Stimulated activated naive B cell treated with anti-CD40 and anti-IgM and Interleukin-4, amounts not matched to agents 10 μg/mL and 1 μg/mL and 100 μg/mL, for 72 hours (primary cell): Measurements from ENCODE around the gene ELK4.
A peak's percentile ranks its signal among the peaks of the same experiment; 100 is the strongest.
"Not testable (repeated sequence)": the region's sequence is repeated elsewhere in the genome, so short reads cannot be mapped to it uniquely, and the experiment has no call there.

ENCODE experiments used
- ATAC-seq, 2 donors: fragments of 150-1000 bp; cut with Tn5 transposase; replicated peaks; 2 replicates each; pipeline ENCODE4 v1.10.0; 2021; ENCODE audit warnings: moderate library complexity in 1 of 2
- DNase-seq: peaks from one replicate; pipeline ENCODE4 v3.0.0; 2021
- H3K27ac Mint-ChIP-seq: one replicate; pipeline ENCODE4 v1.8.0; 2022; ENCODE audit warnings: mild to moderate bottlenecking, mixed read lengths
- H3K27me3 Mint-ChIP-seq, 2 donors: one replicate each; pipeline ENCODE4 v1.8.0; 2022; ENCODE audit warnings: mixed read lengths in 2 of 2
- H3K36me3 Mint-ChIP-seq, 2 donors: one replicate each; pipeline ENCODE4 v1.8.0; 2022; ENCODE audit warnings: mixed read lengths in 2 of 2, mild to moderate bottlenecking in 1 of 2
- H3K4me1 Mint-ChIP-seq, 2 donors: one replicate each; pipeline ENCODE4 v1.8.0; 2022; ENCODE audit warnings: mixed read lengths in 2 of 2, mild to moderate bottlenecking in 1 of 2
- H3K4me3 Mint-ChIP-seq, 2 donors: one replicate each; pipeline ENCODE4 v1.8.0; 2022; ENCODE audit warnings: mild to moderate bottlenecking in 2 of 2, mixed read lengths in 2 of 2, moderate library complexity in 1 of 2
- H3K9me3 Mint-ChIP-seq, 2 donors: one replicate each; pipeline ENCODE4 v1.8.0; 2022; ENCODE audit warnings: mixed read lengths in 2 of 2, mild to moderate bottlenecking in 1 of 2

Gene ELK4

DNA sequence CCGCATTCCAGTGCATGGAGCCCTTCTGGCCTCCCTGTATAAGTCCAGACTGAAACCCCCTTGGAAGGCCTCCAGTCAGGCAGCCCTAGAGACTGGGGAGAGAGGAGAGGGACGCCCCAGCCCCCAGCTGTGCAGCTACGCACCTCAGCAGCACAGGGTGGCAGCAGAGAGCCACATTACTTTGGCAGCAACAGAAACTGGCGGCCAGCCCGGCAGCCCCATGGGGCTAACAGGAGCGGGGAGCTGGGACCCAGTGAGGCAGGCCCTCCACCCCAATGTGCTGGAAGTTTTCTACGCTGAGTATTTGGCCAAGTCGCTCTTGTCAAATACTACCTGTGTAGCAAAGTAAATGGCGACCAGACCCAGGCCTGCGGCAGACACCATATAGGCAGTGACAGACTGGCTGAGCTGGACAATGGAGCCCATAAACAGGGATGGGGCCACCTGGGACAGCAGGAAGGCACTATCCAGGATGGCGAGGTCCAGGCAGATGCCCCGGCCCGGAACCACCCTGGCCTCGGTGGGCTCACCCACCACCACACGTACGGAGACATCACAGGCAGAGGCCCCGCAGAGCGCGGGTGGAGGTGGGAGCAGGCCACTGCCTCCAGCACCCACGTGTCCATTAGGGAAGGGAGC lies 27.3 kb upstream of the ELK4 start:
- ATAC-seq (peak; percentile 91 to 93), DNase-seq (peak; percentile 67)
- no peak overlapping the region for H3K4me3 Mint-ChIP-seq
- H3K4me1 Mint-ChIP-seq, result peaks cover 30 to 49% of the 10 kb centered on the region in 2 donors
- no peaks in the 10 kb centered on the region for H3K9me3 Mint-ChIP-seq
- H3K27ac Mint-ChIP-seq, result no peak overlapping the region
- no peaks in the 10 kb centered on the region for H3K27me3 Mint-ChIP-seq
- H3K36me3 Mint-ChIP-seq, result peaks cover 7 to 24% of the 10 kb centered on the region in 2 donors

DNA sequence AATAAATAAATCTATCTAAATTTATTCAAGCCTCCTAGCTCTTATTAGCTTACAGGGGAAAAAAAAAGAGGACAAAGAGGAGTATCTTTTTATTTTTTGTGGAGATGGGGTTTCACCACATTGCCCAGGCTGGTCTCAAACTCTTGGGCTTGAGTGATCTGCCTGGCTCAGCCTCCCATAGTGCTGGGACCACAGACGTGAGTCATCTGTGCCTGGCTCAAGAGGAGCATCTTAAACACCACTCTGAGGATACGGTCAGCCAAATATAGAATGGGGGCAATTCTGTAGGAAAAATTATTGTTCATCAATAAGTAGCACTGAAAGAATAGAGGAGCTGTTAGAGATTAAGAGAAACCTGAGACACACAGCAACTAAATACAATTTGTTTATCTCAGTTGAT lies 24.4 kb upstream of the ELK4 start:
- DNase-seq (no peak), ATAC-seq (no peak)
- Mint-ChIP-seq H3K36me3 (peaks cover 0 to 9% of the 10 kb centered on the region in 2 donors), H3K4me1 (peaks cover 23 to 26% of the 10 kb centered on the region in 2 donors), H3K27ac (no peak overlapping the region), H3K9me3 (no peaks in the 10 kb centered on the region), H3K4me3 (no peak overlapping the region), H3K27me3 (no peaks in the 10 kb centered on the region)

DNA sequence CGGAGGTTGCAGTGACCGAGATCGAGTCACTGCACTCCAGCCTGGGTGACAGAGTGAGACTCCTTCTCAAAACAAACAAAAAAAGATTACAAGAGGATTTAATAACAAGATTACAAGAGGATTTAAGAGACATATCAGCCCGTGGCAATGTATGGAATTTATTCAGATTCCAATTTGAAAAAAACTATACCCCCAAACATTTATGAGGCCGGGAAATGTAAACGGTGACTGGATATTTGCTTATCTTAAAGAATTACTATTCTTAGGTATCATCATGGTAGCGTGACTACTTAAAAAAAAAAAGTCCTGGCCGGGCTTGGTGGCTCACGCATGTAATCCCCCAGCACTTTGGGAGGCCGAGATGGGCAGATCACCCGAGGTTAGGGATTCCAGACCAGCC lies 21.2 kb upstream of the ELK4 start:
- peaks cover 0 to 1% of the 10 kb centered on the region in 2 donors for H3K4me1 Mint-ChIP-seq
- no peak for ATAC-seq
- no peaks in the 10 kb centered on the region for H3K9me3 Mint-ChIP-seq
- peaks cover 0 to 13% of the 10 kb centered on the region in 2 donors for H3K36me3 Mint-ChIP-seq
- H3K27ac Mint-ChIP-seq, result no peak overlapping the region
- H3K27me3 Mint-ChIP-seq, result no peaks in the 10 kb centered on the region
- no peak for DNase-seq
- H3K4me3 Mint-ChIP-seq, result no peak overlapping the region

DNA sequence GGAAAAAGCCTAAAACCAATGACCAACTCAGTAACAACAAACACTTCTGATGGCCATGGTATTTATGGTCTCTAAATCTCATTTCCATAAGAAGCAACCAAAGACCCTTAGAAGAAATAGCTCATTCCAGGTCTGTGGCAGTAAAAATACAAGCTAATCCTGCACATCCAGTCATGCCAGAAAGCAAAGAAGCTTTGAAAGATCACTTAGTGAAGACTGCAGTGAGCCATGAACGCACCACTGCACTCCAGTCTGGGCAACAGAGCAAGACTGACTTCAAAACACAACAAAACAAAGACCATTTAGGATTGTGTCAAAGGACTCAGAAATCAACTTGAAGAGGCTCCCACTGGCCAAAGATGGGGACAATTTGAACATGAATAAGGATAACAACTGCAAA lies 18.4 kb upstream of the ELK4 start:
- no peaks in the 10 kb centered on the region for H3K27me3 Mint-ChIP-seq
- H3K4me3 Mint-ChIP-seq, result no peak overlapping the region

DNA sequence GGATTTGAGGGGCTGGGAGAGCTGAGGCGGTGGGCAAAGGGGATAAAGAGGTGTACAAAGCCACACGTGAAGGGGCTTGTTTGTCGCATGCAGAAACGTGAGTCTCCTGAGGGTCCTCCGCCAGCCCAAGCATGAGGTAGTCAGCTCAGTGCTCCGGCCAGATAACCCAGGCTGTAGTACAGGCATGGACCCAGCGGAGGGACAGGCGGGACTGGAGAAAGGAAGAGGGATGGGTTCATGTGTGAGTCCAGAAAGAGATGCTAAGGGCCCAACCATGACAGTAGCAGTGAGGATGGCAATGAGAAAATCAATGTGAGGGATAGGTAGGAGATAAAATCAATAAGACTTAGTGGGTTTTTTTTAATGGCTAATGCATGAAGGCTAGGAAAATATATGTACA lies 13.7 kb upstream of the ELK4 start:
- DNase-seq (no peak), ATAC-seq (no peak)
- Mint-ChIP-seq H3K36me3 (peaks cover 2 to 13% of the 10 kb centered on the region in 2 donors), H3K4me3 (no peak overlapping the region), H3K27me3 (no peaks in the 10 kb centered on the region), H3K4me1 (peaks cover 0 to 1% of the 10 kb centered on the region in 2 donors), H3K9me3 (no peaks in the 10 kb centered on the region), H3K27ac (no peak overlapping the region)

More for the DNA sequence above, 18.4 kb upstream of the ELK4 start:
- DNase-seq (no peak), ATAC-seq (no peak)
- H3K4me1 Mint-ChIP-seq, result peaks cover 0 to 1% of the 10 kb centered on the region in 2 donors
- peaks cover 2 to 13% of the 10 kb centered on the region in 2 donors for H3K36me3 Mint-ChIP-seq
- H3K9me3 Mint-ChIP-seq, result no peaks in the 10 kb centered on the region
- no peak overlapping the region for H3K27ac Mint-ChIP-seq

DNA sequence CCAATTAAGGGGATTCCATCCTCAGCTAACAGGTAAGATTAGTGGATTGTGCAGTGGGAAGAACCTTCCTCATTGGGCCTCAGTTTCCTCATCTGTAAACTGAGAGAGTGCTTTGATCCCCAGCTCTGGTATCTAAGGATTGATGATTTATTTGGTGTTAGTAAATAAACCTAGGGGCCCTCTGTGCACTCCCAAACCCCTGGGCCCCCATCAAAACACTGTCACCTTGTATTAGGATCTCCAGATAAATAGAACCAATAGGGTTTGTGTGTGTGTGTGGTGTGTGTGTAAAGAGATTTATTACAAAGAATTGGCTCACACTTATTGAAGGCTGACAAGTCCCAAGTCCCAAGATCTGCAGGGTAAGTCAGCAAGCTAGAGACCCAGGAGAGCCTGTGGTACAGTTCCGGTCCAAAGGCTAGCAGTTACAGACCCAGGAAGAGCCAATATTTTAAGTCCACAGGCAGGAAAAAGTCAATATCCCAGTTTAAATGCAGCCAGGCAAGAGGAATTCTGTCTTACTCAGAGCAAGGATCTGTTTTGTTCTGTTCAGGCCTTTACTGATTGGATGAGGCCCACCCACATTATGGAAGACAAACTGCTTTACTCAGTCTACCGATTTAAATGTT lies 11.0 kb upstream of the ELK4 start:
- no peak overlapping the region for H3K27ac Mint-ChIP-seq
- H3K4me3 Mint-ChIP-seq, result no peak overlapping the region
- H3K4me1 Mint-ChIP-seq, result no peaks in the 10 kb centered on the region
- H3K27me3 Mint-ChIP-seq, result no peaks in the 10 kb centered on the region
- H3K9me3 Mint-ChIP-seq, result no peaks in the 10 kb centered on the region
- no peak for ATAC-seq
- no peak for DNase-seq
- peaks cover 2 to 8% of the 10 kb centered on the region in 2 donors for H3K36me3 Mint-ChIP-seq

DNA sequence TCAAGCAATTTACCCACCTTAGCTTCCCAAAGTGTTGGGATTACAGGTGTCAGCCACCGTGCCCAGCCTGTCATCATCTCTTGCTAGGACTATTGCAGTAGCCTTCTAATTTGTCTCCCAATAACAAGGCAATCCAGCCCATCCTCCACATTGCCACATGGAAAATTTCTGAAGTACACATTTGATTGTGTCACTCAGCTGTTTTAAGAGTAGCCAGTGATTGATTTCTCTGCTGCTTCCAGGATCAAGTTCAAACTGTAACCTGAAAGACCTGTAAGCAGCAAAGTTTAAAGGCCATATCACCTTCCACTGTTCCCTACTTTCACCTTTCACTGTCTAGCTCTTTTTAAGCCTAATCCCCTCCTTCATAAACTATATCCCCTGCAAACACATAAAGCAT lies 7.8 kb upstream of the ELK4 start:
- Mint-ChIP-seq H3K27me3 (no peaks in the 10 kb centered on the region), H3K27ac (no peak overlapping the region), H3K36me3 (peaks cover 0 to 4% of the 10 kb centered on the region in 2 donors), H3K4me1 (no peaks in the 10 kb centered on the region), H3K4me3 (no peak overlapping the region), H3K9me3 (no peaks in the 10 kb centered on the region)
- ATAC-seq, result no peak
- no peak for DNase-seq

DNA sequence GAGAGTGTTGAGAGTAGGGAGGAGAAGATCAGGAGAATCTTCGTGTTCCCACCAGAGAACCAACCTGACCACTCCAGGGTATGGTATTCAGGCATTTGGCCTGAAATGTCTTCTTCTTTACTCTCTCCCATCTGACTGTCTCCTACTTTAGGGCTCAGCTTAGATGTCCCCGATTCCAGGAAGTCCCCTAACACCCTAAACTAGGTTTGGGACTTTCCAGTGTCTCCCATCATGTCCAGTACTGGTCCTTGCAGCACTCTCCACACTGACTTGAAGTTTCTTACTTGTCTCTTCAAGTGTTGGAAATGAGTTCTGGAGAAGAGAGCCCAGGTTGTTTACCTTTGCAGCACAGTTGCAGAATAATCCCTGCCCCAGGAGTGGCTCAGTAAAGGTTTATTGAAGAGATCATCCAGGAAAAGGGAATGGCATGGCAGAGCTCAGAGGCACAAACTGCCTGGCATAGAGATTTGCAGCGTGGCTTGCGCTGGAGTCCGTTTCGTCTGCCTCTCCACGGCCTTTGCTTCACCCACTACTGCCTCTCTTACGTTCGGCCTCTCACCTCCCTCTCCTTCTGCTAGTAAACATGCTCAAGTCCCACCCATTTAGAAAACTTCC lies 6.2 kb upstream of the ELK4 start:
- Mint-ChIP-seq H3K27ac (no peak overlapping the region), H3K27me3 (no peaks in the 10 kb centered on the region), H3K4me1 (no peaks in the 10 kb centered on the region), H3K36me3 (peaks cover 0 to 4% of the 10 kb centered on the region in 2 donors), H3K4me3 (no peak overlapping the region), H3K9me3 (no peaks in the 10 kb centered on the region)
- ATAC-seq, result no peak
- DNase-seq, result no peak

DNA sequence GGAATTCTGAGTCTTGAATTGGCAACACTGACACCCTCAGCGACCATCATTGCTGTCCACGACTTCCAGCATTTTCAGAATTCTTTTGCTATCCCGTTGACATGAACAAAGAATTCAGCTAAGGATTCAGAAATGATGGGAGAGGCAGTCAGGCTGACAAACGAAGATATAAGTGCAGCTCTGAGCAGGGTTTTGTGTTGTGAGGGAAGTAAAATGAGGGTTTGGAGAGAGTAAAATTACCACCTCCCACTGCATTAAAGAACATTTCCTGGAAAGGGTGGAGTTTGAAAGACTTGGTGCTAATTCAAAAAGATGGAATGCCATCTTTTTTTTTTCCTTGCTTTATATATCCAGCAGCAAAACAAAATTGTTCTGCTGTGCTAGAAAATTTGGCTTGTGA lies 4.9 kb upstream of the ELK4 start:
- Mint-ChIP-seq H3K4me1 (no peaks in the 10 kb centered on the region), H3K36me3 (peaks cover 0 to 4% of the 10 kb centered on the region in 2 donors), H3K4me3 (no peak overlapping the region), H3K9me3 (no peaks in the 10 kb centered on the region), H3K27me3 (no peaks in the 10 kb centered on the region), H3K27ac (no peak overlapping the region)
- DNase-seq (no peak), ATAC-seq (no peak)

DNA sequence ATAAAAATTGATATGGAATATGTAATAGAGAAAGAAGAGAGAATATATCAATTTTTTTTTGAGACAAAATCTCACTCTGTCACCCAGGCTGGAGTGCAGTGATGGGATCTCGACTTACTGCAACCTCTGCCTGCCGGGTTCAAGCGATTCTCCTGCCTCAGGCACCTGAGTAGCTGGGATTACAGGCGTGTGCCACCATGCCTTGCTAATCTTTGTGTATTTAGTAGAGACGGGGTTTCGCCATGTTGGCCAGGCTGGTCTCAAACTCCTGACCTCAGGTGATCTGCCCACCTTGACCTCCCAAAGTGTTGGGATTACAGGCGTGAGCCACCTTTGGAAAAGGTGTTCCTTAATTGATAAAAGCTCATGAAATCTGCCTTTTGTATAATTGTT lies 4.3 kb upstream of the ELK4 start:
- H3K27ac Mint-ChIP-seq, result not testable (repeated sequence)

DNA sequence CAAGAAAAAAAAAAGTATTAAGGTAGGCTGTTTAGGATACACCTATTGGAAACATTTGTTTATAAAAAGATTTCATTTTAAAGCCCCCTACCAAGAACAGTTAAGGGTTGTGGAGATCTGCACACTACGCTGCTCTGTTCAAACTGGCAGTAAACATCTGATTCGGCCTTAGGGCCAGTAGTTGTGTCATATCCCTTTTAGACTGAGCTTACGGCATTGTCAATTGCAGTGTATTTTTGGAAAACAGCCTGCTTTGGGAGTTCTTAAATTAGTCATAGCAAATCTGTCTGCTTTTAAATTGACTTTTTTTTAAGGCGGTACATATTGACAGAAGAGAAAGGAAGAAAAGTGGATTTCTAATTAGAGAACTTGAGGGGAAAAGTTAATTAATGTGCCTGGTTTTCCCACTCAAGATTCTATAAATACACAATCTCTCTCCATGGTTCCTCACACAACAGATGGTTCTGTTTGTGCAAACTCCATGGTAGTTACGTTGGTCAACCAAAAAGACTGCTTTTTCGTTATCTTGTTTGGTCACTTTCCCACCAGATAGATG lies 1.7 kb upstream of the ELK4 start:
- DNase-seq, result no peak
- Mint-ChIP-seq H3K4me3 (no peak overlapping the region), H3K36me3 (peaks cover 2 to 3% of the 10 kb centered on the region in 2 donors)

More for the DNA sequence above, 4.3 kb upstream of the ELK4 start:
- H3K9me3 Mint-ChIP-seq, H3K4me3 Mint-ChIP-seq, ATAC-seq, H3K27me3 Mint-ChIP-seq, H3K36me3 Mint-ChIP-seq, H3K4me1 Mint-ChIP-seq, DNase-seq: not testable (repeated sequence)

DNA sequence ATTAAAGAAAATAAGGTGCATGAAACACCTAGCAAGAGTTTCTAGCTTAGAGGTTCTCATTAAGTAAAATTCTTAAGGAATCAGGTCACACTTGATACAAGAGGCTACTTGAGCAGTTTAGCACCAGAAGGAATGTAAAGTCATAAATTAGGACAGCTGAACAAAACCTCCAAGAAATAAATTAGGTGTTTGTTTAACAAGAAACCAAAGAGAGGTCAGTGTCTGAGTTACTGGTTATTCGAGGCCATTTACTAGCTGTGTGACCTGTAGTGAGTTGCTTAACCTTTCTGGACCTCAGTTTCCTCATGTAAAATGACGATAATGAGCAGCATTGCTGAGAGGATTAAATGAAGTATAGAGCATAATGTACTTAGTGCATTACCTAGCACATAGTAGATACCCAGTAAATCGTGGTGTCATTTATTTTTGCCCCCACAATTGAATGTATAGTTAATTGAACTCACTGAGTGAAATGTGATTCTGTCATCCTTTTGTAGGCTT lies 908 bp upstream of the ELK4 start:
- H3K27me3 Mint-ChIP-seq, result no peaks in the 10 kb centered on the region
- H3K4me3 Mint-ChIP-seq, result peak overlapping the region; percentile 84 to 85
- H3K27ac Mint-ChIP-seq, result peak overlapping the region; percentile 97
- peaks cover 2 to 3% of the 10 kb centered on the region in 2 donors for H3K36me3 Mint-ChIP-seq
- peaks cover 4 to 27% of the 10 kb centered on the region in 2 donors for H3K4me1 Mint-ChIP-seq
- ATAC-seq (no peak), DNase-seq (no peak)
- H3K9me3 Mint-ChIP-seq, result no peaks in the 10 kb centered on the region

More for the DNA sequence above, 1.7 kb upstream of the ELK4 start:
- no peaks in the 10 kb centered on the region for H3K9me3 Mint-ChIP-seq
- ATAC-seq, result no peak
- peaks cover 4 to 21% of the 10 kb centered on the region in 2 donors for H3K4me1 Mint-ChIP-seq
- no peaks in the 10 kb centered on the region for H3K27me3 Mint-ChIP-seq
- no peak overlapping the region for H3K27ac Mint-ChIP-seq

DNA sequence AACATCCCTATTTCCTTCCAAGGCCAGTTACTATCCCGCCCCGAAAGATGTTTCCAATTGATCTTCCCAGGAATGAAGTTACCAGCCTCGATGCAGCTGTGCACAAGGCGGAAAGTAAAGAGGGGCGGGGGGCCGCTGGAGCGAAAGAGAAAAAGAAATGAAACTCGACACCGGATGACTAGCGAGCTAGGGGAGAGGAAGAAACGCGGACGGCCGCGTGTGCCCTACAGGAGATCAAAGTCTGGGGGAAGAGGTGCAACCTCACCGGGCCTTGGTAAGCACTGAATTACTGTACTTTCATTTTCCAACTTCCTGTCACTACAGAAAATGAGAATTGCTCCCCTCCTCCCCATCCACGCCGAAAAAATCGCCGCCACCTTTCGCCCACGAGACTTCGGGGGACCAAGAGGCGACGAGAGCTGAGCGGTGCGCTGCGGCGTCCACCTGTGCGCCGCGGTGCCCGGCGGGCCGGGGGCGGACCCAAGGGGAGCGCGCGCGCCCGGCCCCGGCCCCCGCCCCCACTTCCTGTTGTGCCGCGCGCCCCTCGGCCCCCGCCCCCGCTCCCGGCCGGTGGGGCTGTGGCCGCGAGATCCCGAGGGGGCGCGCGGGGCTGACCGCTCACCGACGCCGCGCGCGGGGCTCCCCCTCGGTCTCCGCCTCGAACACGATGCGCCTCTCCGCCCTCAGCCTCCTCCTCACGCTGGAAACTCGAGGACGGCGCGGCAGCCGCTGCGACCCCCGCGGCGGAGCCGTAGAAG lies 622 bp downstream of the ELK4 start:
- peak overlapping the region; percentile 84 to 90 for H3K4me3 Mint-ChIP-seq
- H3K36me3 Mint-ChIP-seq, result peaks cover 6 to 10% of the 10 kb centered on the region in 2 donors
- H3K4me1 Mint-ChIP-seq, result peaks cover 12 to 42% of the 10 kb centered on the region in 2 donors
- peak overlapping the region; percentile 97 for H3K27ac Mint-ChIP-seq
- DNase-seq, result peak; percentile 80
- no peaks in the 10 kb centered on the region for H3K9me3 Mint-ChIP-seq
- peak; percentile 76 to 79 for ATAC-seq
- H3K27me3 Mint-ChIP-seq, result no peaks in the 10 kb centered on the region

DNA sequence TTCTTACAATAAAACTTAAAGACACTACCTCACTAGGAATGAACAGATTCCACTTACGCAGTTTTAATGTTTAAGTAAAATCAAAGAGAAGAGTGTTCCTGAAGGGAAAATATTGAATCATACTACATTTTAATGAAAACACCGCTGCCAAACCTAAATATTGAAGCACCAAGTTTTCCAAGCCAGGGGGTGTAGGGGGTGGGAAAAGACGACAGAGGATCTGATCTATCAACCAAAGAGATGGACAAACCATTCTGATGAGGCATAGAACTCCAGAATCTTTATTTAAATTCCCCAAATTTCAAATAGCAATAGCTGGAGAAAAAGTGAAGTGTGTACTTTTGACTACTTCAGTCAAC lies 1.2 kb downstream of the ELK4 start:
- H3K9me3 Mint-ChIP-seq, result no peaks in the 10 kb centered on the region
- H3K27me3 Mint-ChIP-seq, result no peaks in the 10 kb centered on the region
- no peak for ATAC-seq
- peak overlapping the region; percentile 97 for H3K27ac Mint-ChIP-seq
- H3K4me1 Mint-ChIP-seq, result peaks cover 16 to 48% of the 10 kb centered on the region in 2 donors
- peaks cover 11 to 13% of the 10 kb centered on the region in 2 donors for H3K36me3 Mint-ChIP-seq
- peak overlapping the region; percentile 84 to 90 for H3K4me3 Mint-ChIP-seq
- no peak for DNase-seq
